GM18858 (cell line): Measurements from ENCODE around the gene DGCR6L.
A peak's percentile ranks its signal among the peaks of the same experiment; 100 is the strongest.
"Not testable (repeated sequence)": the region's sequence is repeated elsewhere in the genome, so short reads cannot be mapped to it uniquely, and the experiment has no call there.

Source experiments
- ATAC-seq: cut with Tn5 transposase; IDR thresholded peaks from one replicate; pipeline ENCODE4 v1.9.1; 2021; ENCODE audit not compliant: unreplicated experiment

Gene DGCR6L

DNA sequence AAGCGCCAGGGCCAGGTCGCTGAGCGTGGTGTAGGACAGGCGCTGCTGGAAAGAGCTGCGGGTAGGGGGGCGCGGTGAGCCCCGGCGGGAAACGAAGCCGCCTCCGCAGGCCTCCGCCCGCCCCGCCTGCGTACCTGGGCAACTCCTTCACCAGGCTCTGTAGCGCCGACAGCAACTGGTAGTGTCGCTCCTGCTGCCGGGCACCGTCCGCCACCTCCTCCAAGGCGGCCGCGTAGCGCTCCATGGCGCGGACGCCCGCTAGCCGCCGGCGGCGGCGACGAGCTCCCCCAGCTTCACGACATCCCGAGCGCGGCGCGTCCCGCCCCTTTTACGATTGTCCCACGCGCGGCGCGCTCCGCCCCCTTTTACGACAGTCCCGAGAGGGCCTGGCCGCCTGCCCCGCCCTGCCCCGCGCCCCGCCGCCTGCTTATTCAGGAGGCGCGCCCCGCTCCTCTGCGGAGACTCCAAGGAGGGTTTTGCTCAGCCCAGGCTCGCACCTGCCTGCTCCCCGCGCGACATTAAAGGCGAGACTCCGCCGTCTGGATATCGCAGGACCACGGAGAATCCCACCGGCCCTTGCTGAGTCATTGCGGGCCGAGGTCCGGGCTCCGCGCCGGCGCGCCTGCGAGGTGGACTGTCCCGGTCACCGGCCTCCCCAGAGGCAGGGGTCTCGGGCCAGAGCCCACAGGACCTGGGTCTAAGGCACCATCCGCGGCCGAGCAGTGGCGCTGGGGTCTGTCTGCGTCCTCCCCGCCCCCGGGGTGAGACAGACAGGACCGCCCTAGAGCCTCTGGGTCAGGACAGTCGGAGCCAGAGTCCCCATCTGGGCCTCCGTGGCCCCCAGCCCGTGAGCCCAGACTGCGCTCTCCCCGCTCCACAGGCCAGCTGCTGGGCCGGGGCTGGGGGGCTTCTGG lies at the start of gene DGCR6L:
Gene DGCR6L, minus strand, starts transcription at position 316 of the 914 bp plus-strand sequence. Its CDS starts 72 bp downstream, at position 244.
- peak; percentile 46 for ATAC-seq

DNA sequence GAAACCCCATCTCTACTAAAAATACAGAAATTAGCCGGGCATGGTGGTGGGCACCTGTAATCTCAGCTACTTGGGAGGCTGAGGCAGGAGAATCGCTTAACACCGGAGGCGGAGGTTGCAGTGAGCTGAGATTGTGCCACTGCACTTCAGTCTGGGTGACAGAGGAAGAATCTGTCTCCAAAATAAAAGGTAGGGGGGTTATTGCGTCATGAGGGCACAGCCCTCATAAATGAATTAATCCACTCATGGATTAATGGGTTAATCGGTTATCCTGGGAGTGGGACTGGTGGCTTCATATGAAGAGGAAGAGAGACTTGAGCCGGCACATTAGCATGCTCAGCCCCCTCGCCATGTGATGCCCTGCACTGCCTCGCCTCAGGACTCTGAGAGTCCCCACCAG lies 49.0 kb upstream of the DGCR6L start:
- ATAC-seq: not testable (repeated sequence)

DNA sequence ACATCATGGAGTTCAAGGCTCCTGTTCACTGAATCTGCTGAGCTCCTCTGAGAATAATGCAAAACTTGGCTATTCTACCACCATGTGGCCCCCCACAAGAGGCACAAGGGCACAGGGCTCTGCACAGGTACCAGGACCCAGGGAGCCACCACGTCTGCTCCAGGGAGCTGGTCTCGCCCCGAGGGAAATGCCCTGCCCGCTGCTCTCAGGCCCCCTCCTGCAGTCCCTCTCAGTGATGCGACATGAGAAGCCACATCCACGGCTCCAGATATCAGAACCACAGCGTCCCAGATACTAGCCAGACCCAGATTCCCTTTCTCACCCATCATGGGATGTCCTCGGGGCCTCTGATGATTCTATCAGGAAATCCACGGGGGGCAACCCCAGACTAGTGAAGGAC lies 47.0 kb upstream of the DGCR6L start:
- ATAC-seq: not testable (repeated sequence)

DNA sequence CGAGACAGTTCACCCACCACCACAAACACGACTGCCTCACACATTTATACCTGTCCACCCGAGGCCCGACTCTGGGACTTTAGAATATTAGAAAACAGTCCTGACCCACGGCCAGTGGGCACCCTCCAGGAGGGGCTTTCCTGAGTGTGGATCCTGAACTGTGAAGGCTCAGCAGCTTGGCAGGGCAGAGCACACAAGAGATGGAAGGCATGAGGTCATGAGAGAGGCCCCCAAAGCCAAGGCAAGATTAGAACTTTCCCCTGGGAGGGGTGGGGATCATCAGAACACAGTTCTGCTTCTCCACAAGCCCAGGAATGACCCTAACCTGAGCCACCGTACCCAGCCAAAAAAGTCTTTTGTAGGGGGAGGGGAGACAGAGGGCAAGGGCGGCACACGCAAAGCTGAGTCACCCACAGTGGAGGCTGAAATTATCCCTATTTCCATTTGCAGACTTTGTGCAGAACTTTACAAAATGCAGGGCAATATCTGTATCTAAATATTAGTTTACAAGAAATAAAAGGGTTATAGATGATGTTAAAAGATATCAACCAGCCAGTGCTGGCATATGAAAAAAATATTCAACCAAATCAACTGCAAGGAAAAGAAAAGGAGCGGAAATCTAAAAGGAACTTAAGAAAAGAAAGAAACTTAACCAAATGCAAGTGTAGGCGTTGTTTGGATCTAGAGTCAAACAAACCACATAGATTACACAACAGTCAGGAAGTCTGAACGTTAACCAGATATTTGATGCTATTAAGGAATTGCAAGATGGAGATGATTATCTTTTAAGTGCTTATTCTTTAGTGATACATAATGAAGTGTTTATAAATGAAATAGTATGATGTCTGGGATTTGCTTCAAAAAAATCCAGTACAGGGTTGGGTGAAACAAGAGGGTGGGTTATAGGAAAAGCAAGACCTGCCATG lies 44.7 kb upstream of the DGCR6L start:
- ATAC-seq: not testable (repeated sequence)

DNA sequence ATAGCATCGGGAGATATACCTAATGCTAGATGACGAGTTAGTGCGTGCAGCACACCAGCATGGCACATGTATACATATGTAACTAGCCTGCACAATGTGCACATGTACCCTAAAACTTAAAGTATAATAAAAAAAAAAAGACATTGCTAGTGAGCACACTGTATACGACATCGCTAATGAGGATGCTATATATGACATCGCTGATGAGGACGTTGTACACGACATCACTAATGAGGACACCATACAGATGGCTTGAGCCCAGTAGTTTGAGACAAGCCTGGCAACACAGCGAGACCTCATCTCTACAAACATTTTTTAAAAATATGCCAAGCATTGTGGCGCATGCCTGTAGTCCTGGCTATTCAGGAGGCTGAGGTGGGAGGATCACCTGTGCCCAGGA lies 42.5 kb upstream of the DGCR6L start:
- ATAC-seq: not testable (repeated sequence)

DNA sequence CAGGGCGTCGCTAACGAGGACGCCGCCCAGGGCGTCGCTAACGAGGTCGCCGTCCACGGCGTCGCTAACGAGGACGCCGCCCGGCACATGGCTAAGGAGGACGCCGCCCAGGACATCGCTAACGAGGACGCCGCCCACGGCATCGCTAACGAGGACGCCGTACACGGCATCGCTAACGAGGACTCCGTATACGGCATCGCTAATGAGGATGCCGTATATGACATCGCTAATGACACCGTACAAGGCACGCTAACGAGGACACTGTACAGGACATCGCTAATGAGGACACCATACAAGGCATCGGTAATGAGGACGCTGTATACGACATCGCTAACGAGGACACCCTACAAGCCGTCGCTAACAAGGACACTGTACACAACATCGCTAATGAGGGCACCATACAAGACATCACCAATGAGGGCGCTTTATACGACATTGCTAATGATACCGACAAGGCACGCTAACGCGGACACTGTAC lies 41.9 kb upstream of the DGCR6L start:
- not testable (repeated sequence) for ATAC-seq

DNA sequence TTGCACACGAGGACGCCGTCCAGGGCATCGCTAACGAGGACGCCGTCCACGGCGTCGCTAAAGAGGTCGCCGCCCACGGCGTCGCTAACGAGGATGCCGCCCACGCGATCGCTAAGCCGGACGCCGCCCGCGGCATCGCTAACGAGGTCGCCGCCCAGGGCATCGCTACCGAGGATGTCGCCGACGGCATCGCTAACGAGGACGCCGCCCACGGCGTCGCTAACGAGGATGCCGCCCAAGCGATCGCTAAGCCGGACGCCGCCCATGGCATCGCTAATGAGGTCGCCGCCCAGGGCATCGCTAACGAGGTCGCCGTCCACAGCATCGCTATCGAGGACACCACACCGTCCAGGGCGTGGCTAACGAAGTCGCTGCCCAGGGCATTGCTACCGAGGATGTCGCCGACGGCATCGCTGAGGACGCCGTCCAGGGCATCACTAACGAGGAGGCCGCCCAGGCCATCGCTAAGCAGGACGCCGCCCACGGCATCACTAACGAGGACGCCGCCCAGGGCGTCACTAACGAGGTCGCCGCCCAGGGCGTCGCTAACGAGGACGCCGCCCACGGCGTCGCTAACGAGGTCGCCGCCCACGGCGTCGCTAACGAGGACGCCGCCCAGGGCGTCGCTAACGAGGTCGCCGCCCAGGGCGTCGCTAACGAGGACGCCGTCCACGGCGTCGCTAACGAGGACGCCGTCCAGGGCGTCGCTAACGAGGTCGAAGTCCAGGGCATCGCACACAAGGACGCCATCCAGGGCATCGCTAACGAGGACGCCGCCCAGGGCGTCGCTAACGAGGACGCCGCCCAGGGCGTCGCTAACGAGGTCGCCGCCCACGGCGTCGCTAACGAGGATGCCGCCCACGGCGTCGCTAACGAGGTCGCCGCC lies 41.2 kb upstream of the DGCR6L start:
- not testable (repeated sequence) for ATAC-seq

DNA sequence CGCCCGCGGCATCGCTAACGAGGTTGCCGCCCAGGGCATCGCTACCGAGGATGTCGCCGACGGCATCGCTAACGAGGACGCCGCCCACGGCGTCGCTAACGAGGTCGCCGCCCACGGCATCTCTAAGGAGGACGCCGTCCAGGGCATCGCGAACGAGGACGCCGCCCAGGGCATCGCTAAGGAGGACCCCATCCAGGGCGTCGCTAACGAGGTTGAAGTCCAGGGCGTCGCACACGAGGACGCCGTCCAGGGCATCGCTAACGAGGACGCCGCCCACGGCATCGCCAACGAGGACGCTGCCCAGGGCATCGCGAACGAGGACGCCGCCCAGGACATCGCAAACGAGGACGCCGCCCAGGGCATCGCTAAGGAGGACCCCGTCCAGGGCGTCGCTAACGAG lies 40.4 kb upstream of the DGCR6L start:
- ATAC-seq: not testable (repeated sequence)

DNA sequence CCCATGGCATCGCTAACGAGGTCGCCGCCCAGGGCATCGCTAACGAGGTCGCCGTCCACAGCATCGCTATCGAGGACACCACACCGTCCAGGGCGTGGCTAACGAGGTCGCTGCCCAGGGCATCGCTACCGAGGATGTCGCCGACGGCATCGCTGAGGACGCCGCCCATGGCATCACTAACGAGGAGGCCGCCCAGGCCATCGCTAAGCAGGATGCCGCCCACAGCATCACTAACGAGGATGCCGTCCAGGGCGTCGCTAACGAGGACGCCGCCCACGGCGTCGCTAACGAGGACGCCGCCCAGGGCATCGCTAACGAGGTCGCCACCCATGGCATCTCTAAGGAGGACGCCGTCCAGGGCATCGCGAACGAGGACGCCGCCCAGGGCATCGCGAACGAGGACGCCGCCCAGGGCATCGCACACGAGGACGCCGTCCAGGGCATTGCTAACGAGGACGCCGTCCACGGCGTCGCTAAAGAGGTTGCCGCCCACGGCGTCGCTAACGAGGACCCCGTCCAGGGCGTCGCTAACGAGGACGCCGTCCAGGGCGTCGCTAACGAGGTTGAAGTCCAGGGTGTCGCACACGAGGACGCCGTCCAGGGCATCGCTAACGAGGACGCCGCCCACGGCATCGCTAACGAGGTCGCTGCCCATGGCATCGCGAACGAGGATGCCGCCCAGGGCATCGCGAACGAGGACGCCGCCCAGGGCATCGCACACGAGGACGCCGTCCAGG lies 38.8 kb upstream of the DGCR6L start:
- not testable (repeated sequence) for ATAC-seq

DNA sequence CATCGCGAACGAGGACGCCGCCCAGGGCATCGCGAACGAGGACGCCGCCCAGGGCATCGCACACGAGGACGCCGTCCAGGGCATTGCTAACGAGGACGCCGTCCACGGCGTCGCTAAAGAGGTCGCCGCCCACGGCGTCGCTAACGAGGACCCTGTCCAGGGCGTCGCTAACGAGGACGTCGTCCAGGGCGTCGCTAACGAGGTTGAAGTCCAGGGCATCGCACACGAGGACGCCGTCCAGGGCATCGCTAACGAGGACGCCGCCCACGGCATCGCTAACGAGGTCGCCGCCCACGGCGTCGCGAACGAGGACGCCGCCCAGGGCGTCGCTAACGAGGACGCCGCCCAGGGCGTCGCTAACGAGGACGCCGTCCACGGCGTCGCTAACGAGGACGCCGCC lies 38.1 kb upstream of the DGCR6L start:
- ATAC-seq: not testable (repeated sequence)

DNA sequence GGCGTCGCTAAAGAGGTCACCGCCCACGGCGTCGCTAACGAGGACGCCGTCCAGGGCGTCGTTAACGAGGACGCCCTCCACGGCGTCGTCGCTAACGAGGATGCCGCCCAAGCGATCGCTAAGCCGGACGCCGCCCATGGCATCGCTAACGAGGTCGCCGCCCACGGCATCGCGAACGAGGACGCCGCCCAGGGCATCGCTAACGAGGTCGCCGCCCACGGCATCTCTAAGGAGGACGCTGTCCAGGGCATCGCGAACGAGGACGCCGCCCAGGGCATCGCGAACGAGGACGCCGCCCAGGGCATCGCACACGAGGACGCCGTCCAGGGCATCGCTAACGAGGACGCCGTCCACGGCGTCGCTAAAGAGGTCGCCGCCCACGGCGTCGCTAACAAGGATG lies 37.0 kb upstream of the DGCR6L start:
- ATAC-seq: not testable (repeated sequence)

DNA sequence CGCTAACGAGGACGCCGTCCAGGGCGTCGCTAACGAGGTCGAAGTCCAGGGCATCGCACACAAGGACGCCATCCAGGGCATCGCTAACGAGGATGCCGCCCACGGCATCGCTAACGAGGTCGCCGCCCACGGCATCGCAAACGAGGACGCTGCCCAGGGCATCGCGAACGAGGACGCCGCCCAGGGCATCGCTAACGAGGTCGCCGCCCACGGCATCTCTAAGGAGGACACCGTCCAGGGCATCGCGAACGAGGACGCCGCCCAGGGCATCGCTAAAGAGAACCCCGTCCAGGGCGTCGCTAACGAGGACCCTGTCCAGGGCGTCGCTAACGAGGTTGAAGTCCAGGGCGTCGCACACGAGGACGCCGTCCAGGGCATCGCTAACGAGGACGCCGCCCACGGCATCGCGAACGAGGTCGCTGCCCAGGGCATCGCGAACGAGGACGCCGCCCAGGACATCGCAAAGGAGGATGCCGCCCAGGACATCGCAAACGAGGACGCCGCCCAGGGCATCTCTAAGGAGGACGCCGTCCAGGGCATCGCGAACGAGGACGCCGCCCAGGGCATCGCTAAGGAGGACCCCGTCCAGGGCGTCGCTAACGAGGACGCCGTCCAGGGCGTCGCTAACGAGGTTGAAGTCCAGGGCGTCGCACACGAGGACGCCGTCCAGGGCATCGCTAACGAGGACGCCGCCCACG lies 36.2 kb upstream of the DGCR6L start:
- not testable (repeated sequence) for ATAC-seq

DNA sequence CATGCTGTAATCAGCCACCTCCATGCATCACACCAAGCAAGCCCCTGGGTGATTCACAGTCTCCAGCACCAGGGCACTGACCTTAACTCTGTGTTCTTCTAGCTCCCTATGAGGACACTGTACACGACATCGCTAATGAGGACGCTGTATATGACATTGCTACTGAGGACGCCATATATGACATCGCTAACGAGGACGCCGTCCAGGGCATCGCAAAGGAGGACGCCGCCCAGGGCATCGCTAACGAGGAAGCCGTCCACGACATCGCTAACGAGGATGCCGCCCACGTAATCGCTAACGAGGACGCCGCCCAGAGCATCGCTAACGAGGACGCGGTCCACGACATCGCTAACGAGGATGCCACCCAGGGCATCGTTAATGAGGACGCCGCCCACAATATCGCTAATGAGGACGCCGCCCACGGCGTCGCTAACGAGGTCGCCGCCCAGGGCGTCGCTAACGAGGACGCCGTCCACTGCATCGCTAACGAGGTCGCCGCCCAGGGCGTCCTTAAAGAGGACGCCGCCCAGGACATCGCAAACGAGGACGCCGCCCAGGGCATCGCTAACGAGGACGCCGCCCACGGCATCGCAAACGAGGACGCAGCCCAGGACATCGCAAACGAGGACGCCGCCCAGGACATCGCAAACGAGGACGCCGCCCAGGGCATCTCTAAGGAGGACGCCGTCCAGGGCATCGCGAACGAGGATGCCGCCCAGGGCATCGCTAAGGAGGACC lies 34.5 kb upstream of the DGCR6L start:
- no peak for ATAC-seq

DNA sequence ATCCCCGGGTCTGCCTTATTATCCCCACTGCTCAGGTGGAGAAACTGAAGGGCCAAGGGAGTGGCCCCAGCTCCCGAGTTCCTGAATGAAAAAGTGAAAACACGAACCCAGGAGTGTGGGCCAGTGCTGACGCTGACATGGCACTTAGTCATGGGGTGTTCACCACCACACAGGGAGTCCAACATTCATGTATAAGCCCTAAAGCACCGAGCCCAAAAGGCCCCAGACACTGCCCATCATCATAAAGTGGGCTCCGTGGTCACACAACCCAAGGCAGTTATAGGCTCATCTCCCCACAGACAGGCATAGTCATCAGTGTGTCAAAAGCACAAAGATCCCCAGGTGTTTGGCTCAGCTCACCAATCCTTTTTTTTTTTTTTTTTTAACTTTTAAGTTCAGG lies 32.7 kb upstream of the DGCR6L start:
- ATAC-seq: not testable (repeated sequence)

DNA sequence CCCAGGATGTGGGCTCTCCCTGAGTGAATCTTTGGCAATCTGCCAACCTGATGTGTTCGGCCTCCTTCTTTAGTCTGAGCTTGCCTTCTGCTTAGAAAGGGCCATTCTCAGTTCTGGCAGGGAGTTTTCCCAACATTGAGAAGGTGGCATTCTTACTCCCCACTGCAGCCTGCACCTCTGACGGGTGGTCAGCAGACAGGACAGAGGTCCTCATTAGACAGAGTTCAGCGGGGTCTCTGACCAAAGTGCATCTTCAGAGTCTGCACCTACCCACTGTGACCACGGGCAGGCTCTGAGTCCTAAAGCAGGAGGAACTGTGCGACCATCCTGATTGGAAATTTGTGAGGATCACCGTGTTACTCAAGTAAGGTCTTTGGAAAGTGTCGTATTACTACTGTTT lies 26.7 kb upstream of the DGCR6L start:
- not testable (repeated sequence) for ATAC-seq

DNA sequence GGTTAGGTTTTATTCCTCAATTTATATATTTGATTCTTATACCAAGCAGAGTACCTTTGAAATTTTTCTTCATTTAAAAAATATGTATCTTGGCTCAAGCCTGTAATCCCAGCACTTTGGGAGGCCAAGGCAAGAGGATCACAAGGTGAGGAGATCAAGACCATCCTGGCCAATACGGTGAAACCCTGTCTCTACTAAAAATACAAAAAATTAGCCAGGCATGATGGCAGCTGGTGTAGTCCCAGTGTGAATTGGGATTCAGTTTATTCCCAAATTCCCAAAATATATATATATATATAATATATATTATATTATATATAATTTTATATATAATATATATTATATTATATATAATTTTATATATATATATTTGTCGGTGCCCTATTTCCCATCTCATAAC lies 18.4 kb upstream of the DGCR6L start:
- ATAC-seq: not testable (repeated sequence)

DNA sequence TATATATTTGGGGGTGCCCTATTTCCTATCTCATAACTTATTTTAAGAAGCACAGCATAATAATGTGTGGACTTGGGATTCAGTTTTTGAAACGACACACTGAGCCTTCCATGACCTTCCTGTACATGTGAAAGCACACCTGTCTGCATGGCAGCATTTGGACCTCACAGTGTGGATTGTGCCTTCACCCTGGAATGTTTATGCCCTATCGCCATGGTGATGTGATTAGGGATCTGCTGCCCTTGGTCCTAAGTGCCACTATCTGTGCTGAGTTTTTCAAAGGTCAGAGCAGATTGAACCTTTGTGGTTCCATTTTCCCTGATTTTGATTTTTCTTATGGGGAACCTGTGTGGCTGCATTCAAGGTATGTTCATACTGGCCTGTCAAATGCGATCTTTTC lies 17.9 kb upstream of the DGCR6L start:
- ATAC-seq: not testable (repeated sequence)

DNA sequence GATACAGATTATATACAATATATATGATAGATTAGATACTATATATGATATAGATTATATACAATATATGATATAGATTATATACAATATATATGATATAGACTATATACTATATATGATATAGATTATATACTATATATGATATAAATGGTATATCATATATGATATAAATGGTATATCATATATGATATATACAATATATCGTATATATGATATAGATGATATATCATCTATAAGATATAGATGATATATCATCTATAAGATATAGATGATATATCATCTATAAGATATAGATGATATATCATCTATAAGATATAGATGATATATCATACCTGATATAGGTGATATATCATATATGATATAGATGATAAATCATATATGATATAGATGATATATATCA lies 16.7 kb upstream of the DGCR6L start:
- not testable (repeated sequence) for ATAC-seq
